ENCODE results near the gene CMTM7. TPM values are rescaled to one million over a fixed set of nuclear protein-coding genes. Genes with fewer than 3 reads are reported as not detected.

Gene CMTM7
- polyA plus RNA-seq, 10 donors = 14.3 to 25.4 (median 16.8) TPM

DNA sequence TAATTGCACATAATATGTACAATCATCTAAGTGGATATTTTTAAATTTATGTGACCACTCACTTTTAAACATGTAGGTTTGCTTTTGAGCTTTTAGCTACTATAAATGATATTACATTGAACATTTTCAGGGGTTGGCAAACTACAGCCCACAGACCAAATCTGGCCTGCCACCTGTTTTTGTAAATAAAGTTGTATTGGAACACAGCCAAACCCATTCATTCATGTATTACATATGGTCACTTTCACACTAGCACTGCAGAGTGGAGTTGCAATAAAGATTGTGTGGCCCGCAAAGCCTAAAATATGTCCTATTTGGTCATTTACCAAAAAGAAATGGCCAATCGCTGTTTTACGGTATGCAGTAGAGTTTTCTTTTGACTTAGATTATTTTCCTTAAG, 21.2 kb downstream of the CMTM7 start:
- DNase-seq = no peak

- DNase-seq = no peak
These were observed 22.3 kb downstream of the CMTM7 start for GRCh38 chr3:32413845-32414521.

DNA sequence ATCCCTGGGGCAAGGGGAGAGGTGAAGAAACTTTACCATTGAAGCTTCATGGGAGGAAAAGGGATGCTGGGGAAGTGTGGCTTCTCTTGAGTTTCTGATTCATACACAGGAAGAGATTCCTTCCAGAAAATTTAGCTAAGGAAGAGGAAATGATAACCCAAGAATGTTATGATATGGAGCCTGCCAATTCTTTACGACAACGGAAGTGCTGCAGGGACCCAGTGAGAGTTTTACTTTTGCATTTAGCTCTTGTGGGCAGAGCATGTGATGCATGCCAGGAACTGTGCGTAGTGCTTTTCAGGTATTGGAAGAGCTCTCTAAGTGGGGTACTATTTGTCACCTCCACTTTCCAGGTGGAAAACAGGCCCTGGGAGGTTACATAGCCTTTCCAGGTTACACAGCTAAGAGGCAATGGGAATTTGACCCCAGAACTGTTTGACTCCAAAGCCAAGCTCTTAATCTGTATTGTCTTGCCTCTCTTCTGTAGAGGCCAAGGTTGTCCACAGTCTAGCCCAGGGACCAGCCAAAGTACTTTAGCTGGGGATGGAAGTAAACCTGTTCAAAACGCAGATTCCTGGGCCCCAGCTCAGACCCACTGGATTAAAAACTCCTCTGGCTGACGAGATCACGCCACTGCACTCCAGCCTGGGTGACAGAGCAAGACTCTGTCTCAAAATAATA, 23.0 kb downstream of the CMTM7 start:
- DNase-seq = no peak

GRCh38 chr3:32419742-32420125, 28.1 kb downstream of the CMTM7 start:
- DNase-seq = no peak

DNA sequence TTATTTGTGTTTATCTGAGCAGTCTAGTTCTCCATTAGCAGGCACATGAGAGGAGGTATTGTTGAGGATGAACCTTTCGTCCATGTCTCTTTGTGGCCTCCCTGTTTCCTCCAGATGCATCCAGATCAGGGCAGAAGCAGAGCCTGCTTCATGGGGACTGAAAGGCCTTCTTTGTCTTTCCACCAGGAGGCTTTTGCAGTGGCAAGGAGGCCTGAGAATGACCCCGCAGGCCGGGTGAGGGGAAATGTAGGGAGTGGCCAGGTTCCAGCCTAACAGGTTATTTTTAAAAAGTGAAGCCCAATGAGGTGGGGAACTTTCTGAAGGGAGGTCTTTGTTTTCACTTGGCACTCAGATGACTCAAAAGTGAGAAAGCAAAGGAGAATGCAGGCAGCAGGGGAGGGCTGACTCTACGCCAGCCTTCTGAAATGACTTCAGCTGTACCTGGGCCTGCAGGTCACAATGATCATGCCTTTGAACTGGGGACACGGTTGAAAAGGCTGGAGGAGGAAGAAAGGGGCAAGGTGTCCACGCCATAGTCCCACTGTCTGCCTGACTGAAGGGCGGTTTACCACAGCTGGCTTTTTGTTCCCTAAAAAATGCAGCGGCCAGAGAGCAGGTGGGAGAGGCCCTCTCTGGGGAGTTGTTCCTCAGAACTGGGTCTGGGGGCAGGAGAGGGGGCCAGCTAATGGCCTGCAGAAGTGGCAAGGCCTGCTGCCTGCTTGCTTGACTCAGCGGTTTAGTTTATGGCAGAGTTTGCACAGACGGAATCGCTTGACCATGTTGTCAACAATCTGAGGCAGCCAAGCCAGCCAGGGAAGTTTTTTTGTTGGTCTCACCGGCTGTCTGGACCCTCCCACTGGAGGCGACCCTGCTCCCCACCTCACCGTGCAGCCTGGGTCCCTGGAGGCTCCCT, 28.7 kb downstream of the CMTM7 start:
- peak in 1 of 3 donors; percentile 52 for DNase-seq

DNA sequence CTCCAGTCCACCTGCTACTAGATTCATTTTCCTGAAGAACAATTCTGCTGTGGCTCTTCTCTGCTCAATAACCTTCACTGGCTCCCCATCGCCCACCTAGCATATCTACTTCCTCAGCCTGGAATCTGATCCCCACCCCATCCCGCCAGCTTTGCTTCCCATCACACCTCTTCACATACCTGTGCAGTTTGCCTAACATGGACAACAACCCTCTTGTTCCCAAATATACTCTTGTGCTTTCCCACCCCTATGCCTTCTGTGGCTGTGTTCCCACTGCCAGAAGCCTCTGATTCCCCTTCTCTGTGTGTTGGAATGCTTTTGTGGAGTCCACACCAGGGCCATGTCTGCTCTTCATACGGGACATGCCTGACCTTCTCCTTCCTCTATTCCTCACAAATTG, 29.5 kb downstream of the CMTM7 start:
- DNase-seq = no peak

DNA sequence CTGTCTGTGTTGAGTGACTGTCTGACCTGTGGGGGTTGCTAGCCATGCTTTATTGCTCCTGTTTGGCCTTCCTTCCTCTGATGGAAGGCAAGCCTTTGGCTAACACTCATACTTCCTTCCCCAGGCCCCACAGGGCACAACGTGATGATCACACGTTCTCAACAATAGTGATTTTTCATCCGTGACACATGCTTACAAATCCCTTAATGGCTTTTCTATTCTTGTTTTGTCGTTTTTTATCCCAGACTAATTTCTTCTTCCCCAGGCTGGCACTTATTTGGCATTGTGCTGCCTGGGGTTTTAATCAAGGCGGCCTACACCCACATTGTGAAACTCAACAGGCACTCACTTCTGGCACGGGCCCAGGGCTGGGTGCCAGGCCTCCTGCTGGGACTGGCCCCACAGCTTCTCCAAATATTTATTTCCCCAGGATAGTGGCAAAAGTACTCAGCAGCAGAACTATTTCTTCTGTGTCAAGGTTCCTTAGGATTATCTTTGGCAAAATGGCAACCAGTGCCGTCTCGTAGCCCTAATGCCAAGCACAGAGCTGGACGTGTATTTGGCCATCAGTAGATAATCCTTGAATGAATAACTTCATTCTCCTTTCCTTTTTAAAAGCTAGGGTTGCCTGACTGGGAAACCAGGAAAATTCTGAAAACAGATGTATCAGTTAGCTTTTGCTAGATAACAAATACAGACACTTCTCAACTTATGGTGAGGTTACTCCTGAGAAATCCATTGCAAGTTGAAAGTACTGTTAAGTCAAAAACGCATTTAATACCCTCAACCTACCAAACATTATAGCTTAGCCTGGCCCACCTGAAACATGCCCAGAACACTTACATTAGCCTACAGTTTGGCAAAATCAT, 30.6 kb downstream of the CMTM7 start:
- DNase-seq = peak in 2 of 3 donors; percentile 43 to 62

DNA sequence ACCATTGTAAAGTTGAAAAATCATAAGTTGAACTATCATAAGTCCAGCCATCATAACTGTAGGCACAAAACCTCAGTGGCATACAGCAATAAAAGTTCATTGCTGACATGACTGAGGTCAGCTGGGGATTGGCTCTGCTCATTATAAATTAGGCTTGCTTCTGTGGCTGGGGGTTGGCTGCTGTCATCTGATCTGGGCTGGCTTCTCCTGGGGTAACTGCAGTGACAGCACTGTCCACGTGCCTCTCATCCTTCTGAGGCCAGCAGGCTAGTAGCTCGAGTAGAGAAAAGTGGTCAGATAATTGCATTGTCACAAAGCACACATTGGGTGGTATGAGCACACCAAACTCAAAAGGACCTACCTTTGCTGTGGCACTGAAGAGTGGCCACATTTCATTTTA, 31.3 kb downstream of the CMTM7 start:
- no peak for DNase-seq

- no peak for DNase-seq
These were observed 31.9 kb downstream of the CMTM7 start for GRCh38 chr3:32423534-32423933.

DNA sequence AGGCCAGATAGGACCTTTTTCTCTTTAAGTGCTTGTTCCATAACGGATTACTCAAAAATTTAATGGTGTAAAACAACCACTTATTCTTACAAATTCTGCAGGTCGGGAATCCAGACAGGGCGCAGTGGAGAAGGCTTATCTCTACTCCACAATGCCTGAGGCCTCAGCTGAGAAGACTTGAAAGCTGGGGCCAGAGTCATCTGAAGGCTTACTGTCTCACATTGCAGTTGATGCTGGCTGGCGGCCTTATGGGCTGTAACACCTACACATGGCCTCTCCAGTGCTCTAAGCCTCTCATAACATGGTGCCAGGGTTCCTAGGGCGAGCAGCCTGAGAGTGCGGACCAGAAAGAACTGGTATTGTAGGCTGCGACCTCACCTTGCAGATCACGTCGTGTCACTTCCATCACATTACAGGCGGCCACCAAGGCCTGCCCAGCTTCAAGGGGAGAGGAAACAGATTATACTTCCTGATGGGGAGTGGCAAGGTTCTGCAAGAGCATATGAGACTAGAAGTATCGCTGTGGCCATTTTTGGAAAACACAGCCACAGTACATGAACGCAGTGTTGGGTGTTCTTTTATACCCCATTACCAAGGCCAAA, 32.4 kb downstream of the CMTM7 start:
- no peak for DNase-seq

GRCh38 chr3:32424581-32425250, 33.1 kb downstream of the CMTM7 start:
- no peak for DNase-seq

DNA sequence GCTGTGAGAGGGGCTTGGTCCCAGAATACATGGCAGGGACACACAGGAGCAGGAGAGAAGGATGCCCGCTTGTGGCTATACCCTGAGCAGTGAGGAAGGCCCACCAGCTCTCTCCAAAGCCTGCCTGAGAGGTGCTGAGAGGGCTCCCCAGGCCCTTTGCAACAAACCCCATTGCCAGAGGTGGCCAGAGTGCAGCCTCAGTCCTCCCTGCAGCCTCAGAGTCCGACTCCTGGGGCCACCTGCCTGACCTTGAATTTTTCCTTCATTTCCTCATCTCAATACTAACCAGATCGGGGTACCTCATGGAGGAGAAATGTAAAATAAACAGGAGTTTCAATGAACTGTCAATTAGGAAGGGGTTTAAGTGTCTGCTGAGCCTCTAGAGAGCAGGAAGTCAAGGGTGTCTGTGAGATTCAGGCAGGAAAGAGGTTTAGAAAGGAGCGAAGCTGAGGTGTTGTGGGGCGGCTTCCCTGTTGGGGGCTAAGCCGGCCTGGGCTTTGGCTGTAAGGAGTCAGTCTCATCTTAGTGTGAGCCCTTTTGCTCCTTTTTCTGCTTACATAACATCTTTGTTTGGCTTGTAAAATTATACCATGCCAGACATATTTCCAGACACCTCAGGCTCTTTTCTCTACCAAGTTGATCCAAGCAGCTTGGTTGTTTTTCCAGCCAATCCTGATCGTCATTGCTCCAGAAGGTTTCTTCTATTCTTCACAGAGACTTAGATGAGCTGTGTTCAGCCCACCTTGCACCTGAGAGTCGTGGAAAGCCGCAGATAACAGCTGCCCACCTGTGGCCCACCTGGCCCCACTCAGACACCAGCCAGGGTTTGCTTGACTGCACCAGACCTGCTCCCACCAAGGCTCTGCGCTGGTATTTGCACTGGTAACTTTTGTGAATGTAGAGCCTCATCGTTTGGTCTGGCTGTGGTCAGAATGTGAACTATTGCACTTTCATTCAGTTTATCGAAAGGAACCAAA, 36.7 kb downstream of the CMTM7 start:
- no peak for DNase-seq

GRCh38 chr3:32430900-32431299, 39.2 kb downstream of the CMTM7 start:
- no peak for DNase-seq

- no peak for DNase-seq
These were observed 39.8 kb downstream of the CMTM7 start for GRCh38 chr3:32431481-32431880.

DNA sequence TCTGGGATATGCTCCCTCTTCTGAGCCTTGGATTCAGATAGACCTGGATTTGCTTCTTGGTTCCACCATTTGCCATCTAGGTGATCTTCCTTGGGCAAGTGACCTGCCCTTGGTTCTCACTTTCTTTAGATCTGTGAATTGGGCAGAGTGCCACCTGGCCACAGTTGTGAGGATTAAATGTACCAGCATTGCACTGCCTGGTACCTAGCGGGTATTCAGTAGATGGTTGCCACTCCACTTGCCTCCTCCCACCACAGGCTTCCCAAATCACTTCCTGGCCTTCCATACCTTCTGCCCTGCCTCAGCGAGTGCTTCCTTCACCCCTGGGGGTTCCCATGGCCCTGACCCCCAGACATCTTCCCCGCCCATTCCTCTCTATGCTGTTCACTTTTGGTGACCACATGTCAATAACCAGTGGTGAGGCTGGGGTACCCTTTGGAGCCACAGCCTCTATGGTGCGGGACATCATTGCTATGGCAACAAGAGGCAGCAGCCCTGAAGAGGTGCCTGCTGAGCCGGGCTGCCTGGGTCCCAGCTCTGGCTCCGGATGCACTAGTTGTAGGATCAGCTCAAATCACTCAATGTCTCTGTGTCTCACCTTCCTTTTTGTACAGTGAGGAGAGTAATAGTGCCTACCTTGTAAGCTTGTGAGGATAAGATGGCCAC, 40.5 kb downstream of the CMTM7 start:
- DNase-seq = no peak

- no peak for DNase-seq
These were observed 41.3 kb downstream of the CMTM7 start for GRCh38 chr3:32432711-32433530.

- no peak for DNase-seq
These were observed 42.6 kb downstream of the CMTM7 start for GRCh38 chr3:32434206-32434605.
